ENCODE measurements around the gene MEGF9. TPM values are rescaled to one million over a fixed set of nuclear protein-coding genes. Genes with fewer than 3 reads are reported as not detected.

MEGF9 gene
- polyA plus RNA-seq, 1 donor (not counting 4 experiments of a cell fraction or from before 2014, with no cell fraction given), result 11.2 TPM

GRCh38 chr9:120723565-120723964 lies 9.3 kb upstream of the MEGF9 start:
- H3K4me2 ChIP-seq (ENCODE audit: control insufficient read depth, extremely low read depth, insufficient read depth, low read depth, low read length), result no peak overlapping the region
- TF ChIP-seq EZH2 (IDR thresholded peaks at IDR 0.05; ENCODE audit: low read length) (no peak), CTCF (optimal IDR thresholded peaks at IDR 0.05 in 1 of 3, IDR thresholded peaks at IDR 0.05 in 1 of 3, conservative IDR thresholded peaks at IDR 0.05 in 1 of 3; ENCODE audit: extremely low read depth in 1 of 3, insufficient read depth in 2 of 3, low read length in 3 of 3) (no peak)

GRCh38 chr9:120720404-120720803 lies 6.1 kb upstream of the MEGF9 start:
- TF ChIP-seq CTCF (optimal IDR thresholded peaks at IDR 0.05 in 1 of 3, IDR thresholded peaks at IDR 0.05 in 1 of 3, conservative IDR thresholded peaks at IDR 0.05 in 1 of 3; ENCODE audit: extremely low read depth in 1 of 3, insufficient read depth in 2 of 3, low read length in 3 of 3) (no peak), EZH2 (IDR thresholded peaks at IDR 0.05; ENCODE audit: low read length) (no peak)
- Histone ChIP-seq H4K20me1 (ENCODE audit: control insufficient read depth, extremely low read depth, insufficient read depth, low read length) (no peaks in the 10 kb centered on the region), H3K9ac (ENCODE audit: control insufficient read depth, extremely low read depth, insufficient read depth, low read length) (no peak overlapping the region), H3K4me1 (ENCODE audit: control insufficient read depth, extremely low read depth, insufficient read depth, low read length) (peaks cover 2% of the 10 kb centered on the region), H3K9me3 (ENCODE audit: control insufficient read depth, low read depth, low read length) (no peaks in the 10 kb centered on the region), H3K27me3 (ENCODE audit: control insufficient read depth, extremely low read depth, insufficient read depth, low read length) (no peaks in the 10 kb centered on the region), H2AFZ (ENCODE audit: control insufficient read depth, low read length) (no peak overlapping the region), H3K27ac (ENCODE audit: control insufficient read depth, insufficient read depth, low read length) (no peak overlapping the region), H3K4me3 (ENCODE audit: control insufficient read depth in 2 of 3, extremely low read depth in 1 of 3, insufficient read depth in 2 of 3, low read depth in 1 of 3, low read length in 3 of 3) (no peak overlapping the region), H3K79me2 (ENCODE audit: control insufficient read depth, insufficient read depth, low read length) (no peaks in the 10 kb centered on the region), H3K4me2 (ENCODE audit: control insufficient read depth, extremely low read depth, insufficient read depth, low read depth, low read length) (no peak overlapping the region), H3K9me1 (ENCODE audit: control insufficient read depth, extremely low read depth, insufficient read depth, low read length) (no peaks in the 10 kb centered on the region), H3K36me3 (ENCODE audit: control insufficient read depth in 2 of 2, extremely low read depth in 1 of 2, insufficient read depth in 2 of 2, low read length in 2 of 2) (no peaks in the 10 kb centered on the region)
- no peak for DNase-seq (ENCODE audit: low read depth, low spot score)
- dilution Hi-C loops (cut with MboI; ENCODE audit: extremely low pct_ligation_motif_present, low sequenced_read_pairs), result no loop called here
- no peak for FAIRE-seq

More at GRCh38 chr9:120723565-120723964, 9.3 kb upstream of the MEGF9 start:
- Histone ChIP-seq H3K79me2 (ENCODE audit: control insufficient read depth, insufficient read depth, low read length) (no peaks in the 10 kb centered on the region), H3K36me3 (ENCODE audit: control insufficient read depth in 2 of 2, extremely low read depth in 1 of 2, insufficient read depth in 2 of 2, low read length in 2 of 2) (no peaks in the 10 kb centered on the region), H3K9me1 (ENCODE audit: control insufficient read depth, extremely low read depth, insufficient read depth, low read length) (no peaks in the 10 kb centered on the region), H3K27ac (ENCODE audit: control insufficient read depth, insufficient read depth, low read length) (no peak overlapping the region), H3K4me1 (ENCODE audit: control insufficient read depth, extremely low read depth, insufficient read depth, low read length) (no peaks in the 10 kb centered on the region), H3K9me3 (ENCODE audit: control insufficient read depth, low read depth, low read length) (no peaks in the 10 kb centered on the region), H3K4me3 (ENCODE audit: control insufficient read depth in 2 of 3, extremely low read depth in 1 of 3, insufficient read depth in 2 of 3, low read depth in 1 of 3, low read length in 3 of 3) (no peak overlapping the region), H3K9ac (ENCODE audit: control insufficient read depth, extremely low read depth, insufficient read depth, low read length) (no peak overlapping the region), H3K27me3 (ENCODE audit: control insufficient read depth, extremely low read depth, insufficient read depth, low read length) (no peaks in the 10 kb centered on the region), H4K20me1 (ENCODE audit: control insufficient read depth, extremely low read depth, insufficient read depth, low read length) (no peaks in the 10 kb centered on the region), H2AFZ (ENCODE audit: control insufficient read depth, low read length) (no peak overlapping the region)
- dilution Hi-C loops (cut with MboI; ENCODE audit: extremely low pct_ligation_motif_present, low sequenced_read_pairs), result no loop called here
- DNase-seq (ENCODE audit: low read depth, low spot score), result no peak
- no peak for FAIRE-seq

All from keratinocyte (primary cell).